Osteoblast (primary cell): Measurements from ENCODE around the gene NUDCD2. TPM values are rescaled to one million over a fixed set of nuclear protein-coding genes. Genes with fewer than 3 reads are reported as not detected.
"Not testable (repeated sequence)": the region's sequence is repeated elsewhere in the genome, so short reads cannot be mapped to it uniquely, and the experiment has no call there.

Experiments
- DNase-seq: peaks from one replicate; pipeline ENCODE4 v3.0.0; 2011; ENCODE audit warnings: low spot score, mixed read lengths; ENCODE audit not compliant: insufficient read length; ENCODE audit errors: missing footprints
- H2AFZ ChIP-seq: 2 replicates; pipeline ENCODE4 v1.6.0; 2011; ENCODE audit warnings: mild to moderate bottlenecking, low read length
- H3K27ac ChIP-seq: 2 replicates; pipeline ENCODE4 v1.5.1; 2011; ENCODE audit warnings: mild to moderate bottlenecking, low read depth, low read length, moderate library complexity
- H3K27me3 ChIP-seq: 2 replicates; pipeline ENCODE4 v1.6.0; 2012; ENCODE audit warnings: mild to moderate bottlenecking, control low read depth, inconsistent platforms, low read length, moderate library complexity; ENCODE audit not compliant: insufficient read depth
- H3K36me3 ChIP-seq: 2 replicates; pipeline ENCODE4 v1.5.1; 2011; ENCODE audit warnings: mild to moderate bottlenecking, low read length, control low read depth, moderate library complexity; ENCODE audit not compliant: insufficient read depth
- H3K4me1 ChIP-seq: 2 replicates; pipeline ENCODE4 v1.5.1; 2011; ENCODE audit warnings: mild to moderate bottlenecking, low read length, control low read depth, moderate library complexity; ENCODE audit not compliant: insufficient read depth
- H3K4me2 ChIP-seq: 2 replicates; pipeline ENCODE4 v1.6.0; 2011; ENCODE audit warnings: mild to moderate bottlenecking, low read length; ENCODE audit not compliant: insufficient read depth
- H3K4me3 ChIP-seq: fragments of 200-600 bp; sonication (generic); 3 replicates; pipeline ENCODE4 v1.5.1; 2012; ENCODE audit warnings: mild to moderate bottlenecking, low read length, inconsistent platforms; ENCODE audit not compliant: insufficient read depth
- H3K79me2 ChIP-seq: 2 replicates; pipeline ENCODE4 v1.6.0; 2012; ENCODE audit warnings: mild to moderate bottlenecking, low read length, control low read depth, inconsistent platforms; ENCODE audit not compliant: insufficient read depth
- H3K9me3 ChIP-seq: 2 replicates; pipeline ENCODE4 v1.5.1; 2011; ENCODE audit warnings: low read depth, low read length, control low read depth
- H4K20me1 ChIP-seq: 2 replicates; pipeline ENCODE4 v1.6.0; 2012; ENCODE audit warnings: mild to moderate bottlenecking, low read length, control low read depth; ENCODE audit not compliant: insufficient read depth
- CTCF ChIP-seq: IDR thresholded peaks from 2 replicates; pipeline ENCODE4 v1.5.1; 2011; ENCODE audit warnings: mild to moderate bottlenecking, low read depth, low read length, moderate library complexity; ENCODE audit errors: extremely low read depth
- total RNA-seq: library from RNA; depleted of rRNA; stranded (reverse); fragments of >200 nt; gene quantifications from 2 replicates; pipeline ENCODE4 v1.2.3, GENCODE V29; 2012

NUDCD2 gene
- total RNA-seq, 1 donor: 7.2 TPM

GRCh38 chr5:163424836-163425235, 35.1 kb downstream of the NUDCD2 start:
- Histone ChIP-seq H3K79me2 (no peaks in the 10 kb centered on the region), H3K36me3 (no peaks in the 10 kb centered on the region), H3K27ac (no peak overlapping the region), H2AFZ (no peak overlapping the region), H3K4me2 (no peak overlapping the region), H3K4me1 (no peaks in the 10 kb centered on the region), H3K4me3 (no peak overlapping the region), H3K27me3 (no peaks in the 10 kb centered on the region), H4K20me1 (no peaks in the 10 kb centered on the region), H3K9me3 (no peaks in the 10 kb centered on the region)
- DNase-seq: no peak
- TF ChIP-seq CTCF: no peak

- H3K4me3 ChIP-seq, DNase-seq, H4K20me1 ChIP-seq, H3K27ac ChIP-seq, H3K4me1 ChIP-seq, H3K36me3 ChIP-seq, H3K9me3 ChIP-seq, H2AFZ ChIP-seq, H3K4me2 ChIP-seq, H3K79me2 ChIP-seq: not testable (repeated sequence)
- H3K27me3 ChIP-seq: peaks cover 24% of the 10 kb centered on the region
Measured at GRCh38 chr5:163415673-163416072, 44.2 kb downstream of the NUDCD2 start.

- H3K36me3 ChIP-seq: no peaks in the 10 kb centered on the region
- no peaks in the 10 kb centered on the region for H3K9me3 ChIP-seq
- H4K20me1 ChIP-seq: no peaks in the 10 kb centered on the region
- H3K27me3 ChIP-seq: peaks cover 9% of the 10 kb centered on the region
- DNase-seq: no peak
- no peak overlapping the region for H3K4me3 ChIP-seq
- H3K4me2 ChIP-seq: no peak overlapping the region
- no peaks in the 10 kb centered on the region for H3K79me2 ChIP-seq
- H2AFZ ChIP-seq: no peak overlapping the region
- TF ChIP-seq CTCF: no peak
- H3K4me1 ChIP-seq: peaks cover 16% of the 10 kb centered on the region
- no peak overlapping the region for H3K27ac ChIP-seq
Measured at GRCh38 chr5:163410505-163410904, 49.4 kb downstream of the NUDCD2 start.

GRCh38 chr5:163409384-163409783, 50.5 kb downstream of the NUDCD2 start:
- DNase-seq: no peak
- Histone ChIP-seq H3K27me3 (no peaks in the 10 kb centered on the region), H3K79me2 (no peaks in the 10 kb centered on the region), H4K20me1 (no peaks in the 10 kb centered on the region), H2AFZ (no peak overlapping the region), H3K4me2 (no peak overlapping the region), H3K4me1 (peaks cover 16% of the 10 kb centered on the region), H3K36me3 (no peaks in the 10 kb centered on the region), H3K9me3 (no peaks in the 10 kb centered on the region), H3K27ac (no peak overlapping the region), H3K4me3 (no peak overlapping the region)
- no peak for TF ChIP-seq CTCF
